ENCODE data around the gene LRRTM3.
A peak's percentile ranks its signal among the peaks of the same experiment; 100 is the strongest.

Gene LRRTM3

DNA sequence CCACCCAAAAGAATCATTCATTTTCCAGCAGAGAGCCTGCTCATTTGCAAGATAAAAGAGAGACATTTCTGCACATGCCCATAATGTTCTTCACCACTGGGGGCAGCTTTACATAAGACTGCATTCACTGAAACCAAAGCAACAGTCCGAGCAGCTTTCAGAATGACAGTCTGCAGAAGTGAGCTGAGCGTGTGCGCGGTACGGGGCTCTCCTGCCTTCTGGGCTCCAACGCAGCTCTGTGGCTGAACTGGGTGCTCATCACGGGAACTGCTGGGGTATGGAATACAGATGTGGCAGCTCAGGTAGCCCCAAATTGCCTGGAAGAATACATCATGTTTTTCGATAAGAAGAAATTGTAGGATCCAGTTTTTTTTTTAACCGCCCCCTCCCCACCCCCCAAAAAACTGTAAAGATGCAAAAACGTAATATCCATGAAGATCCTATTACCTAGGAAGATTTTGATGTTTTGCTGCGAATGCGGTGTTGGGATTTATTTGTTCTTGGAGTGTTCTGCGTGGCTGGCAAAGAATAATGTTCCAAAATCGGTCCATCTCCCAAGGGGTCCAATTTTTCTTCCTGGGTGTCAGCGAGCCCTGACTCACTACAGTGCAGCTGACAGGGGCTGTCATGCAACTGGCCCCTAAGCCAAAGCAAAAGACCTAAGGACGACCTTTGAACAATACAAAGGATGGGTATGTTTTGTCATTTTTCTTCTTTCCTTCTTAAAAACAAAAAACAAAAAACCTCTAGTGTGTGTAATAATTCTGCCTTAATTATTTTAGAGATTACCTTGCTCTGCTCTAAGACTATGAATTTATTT is at the start of gene LRRTM3:
Gene LRRTM3 (plus strand): TSS at position 141 of the 820 bp plus-strand sequence.
- TF ChIP-seq, protein P1, sequence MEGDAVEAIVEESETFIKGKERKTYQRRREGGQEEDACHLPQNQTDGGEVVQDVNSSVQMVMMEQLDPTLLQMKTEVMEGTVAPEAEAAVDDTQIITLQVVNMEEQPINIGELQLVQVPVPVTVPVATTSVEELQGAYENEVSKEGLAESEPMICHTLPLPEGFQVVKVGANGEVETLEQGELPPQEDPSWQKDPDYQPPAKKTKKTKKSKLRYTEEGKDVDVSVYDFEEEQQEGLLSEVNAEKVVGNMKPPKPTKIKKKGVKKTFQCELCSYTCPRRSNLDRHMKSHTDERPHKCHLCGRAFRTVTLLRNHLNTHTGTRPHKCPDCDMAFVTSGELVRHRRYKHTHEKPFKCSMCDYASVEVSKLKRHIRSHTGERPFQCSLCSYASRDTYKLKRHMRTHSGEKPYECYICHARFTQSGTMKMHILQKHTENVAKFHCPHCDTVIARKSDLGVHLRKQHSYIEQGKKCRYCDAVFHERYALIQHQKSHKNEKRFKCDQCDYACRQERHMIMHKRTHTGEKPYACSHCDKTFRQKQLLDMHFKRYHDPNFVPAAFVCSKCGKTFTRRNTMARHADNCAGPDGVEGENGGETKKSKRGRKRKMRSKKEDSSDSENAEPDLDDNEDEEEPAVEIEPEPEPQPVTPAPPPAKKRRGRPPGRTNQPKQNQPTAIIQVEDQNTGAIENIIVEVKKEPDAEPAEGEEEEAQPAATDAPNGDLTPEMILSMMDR (IDR thresholded peaks at IDR 0.05; ENCODE audit: extremely low read depth, insufficient read depth, missing control alignments) = peak; percentile 71
- in situ Hi-C loops (cut with MboI; ENCODE audit: low pct_unique_long_range_greater_than_20kb, low sequenced_read_pairs, unreplicated experiment) = loop anchor here (25.0 kb wide), 1 partner anchor 689 kb away; no protein-coding TSS in a partner anchor
- peak; percentile 72 for DNase-seq (ENCODE audit: low spot score)

DNA sequence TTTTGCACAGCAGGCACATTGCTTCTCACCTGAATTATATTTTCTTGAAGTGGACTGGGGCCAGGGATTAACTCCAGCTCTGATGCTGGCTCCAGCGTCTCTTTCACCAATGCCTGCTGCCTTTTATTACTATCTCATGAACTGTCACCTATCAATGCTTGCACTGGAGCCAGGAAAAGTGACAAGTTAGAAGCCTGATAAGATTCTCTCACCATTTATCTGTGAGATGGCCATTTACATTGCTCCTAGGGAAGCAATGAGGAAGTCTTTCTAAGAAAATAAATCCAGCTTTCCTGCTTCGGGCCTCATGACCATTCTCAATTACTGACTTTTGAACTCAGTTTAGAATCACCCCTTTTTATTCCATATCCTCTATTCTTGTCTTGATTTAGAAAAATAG is 48.5 kb upstream of the LRRTM3 start:
- no peak for DNase-seq (ENCODE audit: low spot score)
- in situ Hi-C loops (cut with MboI; ENCODE audit: low pct_unique_long_range_greater_than_20kb, low sequenced_read_pairs, unreplicated experiment) = no loop called here
- TF ChIP-seq, protein P1 (IDR thresholded peaks at IDR 0.05; ENCODE audit: extremely low read depth, insufficient read depth, missing control alignments) = no peak

DNA sequence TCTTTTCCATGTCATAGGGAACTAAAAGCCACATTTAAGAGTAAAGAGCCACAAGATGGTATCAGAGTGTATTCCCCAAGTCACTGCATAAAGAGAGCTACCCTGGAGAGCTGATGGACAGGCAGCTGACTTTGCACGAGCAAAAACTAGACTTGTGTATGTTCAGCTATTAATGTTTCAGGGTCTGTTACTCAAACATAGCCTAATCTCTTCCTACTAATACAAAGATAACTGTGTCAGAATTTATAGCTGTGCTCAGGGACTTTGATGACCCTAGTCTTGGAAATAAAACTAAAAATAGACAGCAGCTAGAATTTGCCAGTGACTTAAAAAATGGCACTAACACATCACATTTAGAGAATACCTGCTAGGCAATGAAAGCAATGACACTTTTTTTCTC is 45.5 kb upstream of the LRRTM3 start:
- in situ Hi-C loops (cut with MboI; ENCODE audit: low pct_unique_long_range_greater_than_20kb, low sequenced_read_pairs, unreplicated experiment) = no loop called here
- no peak for DNase-seq (ENCODE audit: low spot score)
- TF ChIP-seq, protein P1 (IDR thresholded peaks at IDR 0.05; ENCODE audit: extremely low read depth, insufficient read depth, missing control alignments) = no peak

DNA sequence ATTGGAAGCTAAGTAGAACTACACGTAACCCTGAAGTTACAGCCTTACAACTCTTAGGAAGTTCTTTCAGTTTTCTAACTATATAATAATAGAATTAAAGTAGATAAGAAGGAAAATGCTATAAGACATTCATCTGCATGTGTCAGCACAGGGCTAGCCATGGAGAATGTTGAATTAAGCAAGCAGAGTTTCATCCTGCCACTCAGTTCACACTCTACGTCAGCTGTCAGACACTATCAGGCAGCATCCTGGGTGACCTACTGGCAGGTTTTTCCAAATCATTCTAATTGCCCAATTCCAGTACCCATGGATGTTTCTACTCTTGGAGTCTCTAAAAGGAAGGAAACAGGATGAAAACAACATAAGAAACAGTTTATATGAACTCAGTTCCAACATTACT is 45.0 kb upstream of the LRRTM3 start:
- DNase-seq (ENCODE audit: low spot score) = no peak
- in situ Hi-C loops (cut with MboI; ENCODE audit: low pct_unique_long_range_greater_than_20kb, low sequenced_read_pairs, unreplicated experiment) = no loop called here
- TF ChIP-seq, protein P1 (IDR thresholded peaks at IDR 0.05; ENCODE audit: extremely low read depth, insufficient read depth, missing control alignments) = no peak

DNA sequence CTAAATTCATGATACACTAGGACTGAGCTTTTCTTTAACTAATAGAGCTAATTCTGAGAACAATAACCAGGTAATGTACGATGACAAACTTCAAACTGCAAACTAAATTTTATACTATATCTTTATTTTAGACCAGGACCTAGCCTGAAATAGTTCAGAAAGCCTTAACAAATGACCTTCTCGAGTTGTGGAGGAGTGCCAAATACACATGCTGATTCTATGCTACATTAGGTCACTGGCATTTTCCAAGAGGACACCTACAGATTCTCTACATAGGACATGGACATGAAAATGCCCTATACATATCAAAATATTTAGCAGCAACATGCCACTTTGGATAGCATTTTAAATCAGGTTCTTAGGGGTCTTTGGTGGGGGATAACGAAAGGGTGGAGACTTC is 44.0 kb upstream of the LRRTM3 start:
- in situ Hi-C loops (cut with MboI; ENCODE audit: low pct_unique_long_range_greater_than_20kb, low sequenced_read_pairs, unreplicated experiment) = no loop called here

DNA sequence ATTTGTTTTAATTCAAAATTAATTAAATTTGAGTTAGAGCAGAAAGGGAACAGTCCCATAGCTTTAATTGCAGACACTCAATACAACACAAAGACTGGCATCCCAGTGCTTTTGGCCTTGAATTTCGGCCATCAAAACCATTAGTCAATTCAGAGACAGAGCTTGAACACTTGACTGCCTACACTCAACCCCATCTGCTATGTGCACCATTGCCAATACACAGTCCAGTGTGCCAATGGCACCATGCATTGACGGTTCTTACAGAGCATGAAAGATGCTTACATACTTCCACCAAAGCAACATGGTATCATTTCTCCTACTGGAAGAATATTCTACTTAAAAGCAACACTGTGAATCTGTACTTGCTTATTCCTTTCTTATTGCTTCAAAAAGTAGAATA is 43.6 kb upstream of the LRRTM3 start:
- DNase-seq (ENCODE audit: low spot score) = no peak
- in situ Hi-C loops (cut with MboI; ENCODE audit: low pct_unique_long_range_greater_than_20kb, low sequenced_read_pairs, unreplicated experiment) = no loop called here
- TF ChIP-seq, protein P1 (IDR thresholded peaks at IDR 0.05; ENCODE audit: extremely low read depth, insufficient read depth, missing control alignments) = no peak

More for the DNA sequence above, 44.0 kb upstream of the LRRTM3 start:
- DNase-seq (ENCODE audit: low spot score) = no peak
- TF ChIP-seq, protein P1 (IDR thresholded peaks at IDR 0.05; ENCODE audit: extremely low read depth, insufficient read depth, missing control alignments) = no peak
